BE2C (cell line): ENCODE measurements around the gene CPLX4.
"Not testable (repeated sequence)": the region's sequence is repeated elsewhere in the genome, so short reads cannot be mapped to it uniquely, and the experiment has no call there.

Experiments used
- DNase-seq: peaks from one replicate; pipeline ENCODE4 v3.0.0-alpha.2; 2020
- H3K27me3 ChIP-seq: fragments of 250-450 bp; sonication (Bioruptor Pico); 2 replicates; pipeline ENCODE4 v1.5.1; 2020; ENCODE audit warnings: mild to moderate bottlenecking
- H3K36me3 ChIP-seq: fragments of 250-450 bp; sonication (Bioruptor Pico); 2 replicates; pipeline ENCODE4 v1.5.1; 2020; ENCODE audit warnings: mild to moderate bottlenecking
- H3K4me1 ChIP-seq: fragments of 250-450 bp; sonication (Bioruptor Pico); 2 replicates; pipeline ENCODE4 v1.5.1; 2020
- H3K4me3 ChIP-seq: 2 replicates; pipeline ENCODE4 v1.5.1; 2011; ENCODE audit warnings: low read depth, low read length
- H3K9me3 ChIP-seq: fragments of 250-450 bp; sonication (Bioruptor Pico); 2 replicates; pipeline ENCODE4 v1.5.1; 2020
- TF ChIP-seq, protein P1 (sequence below): IDR thresholded peaks from 2 replicates; pipeline ENCODE4 v1.5.1; 2012; ENCODE audit warnings: mild to moderate bottlenecking, low read depth, low read length

Gene CPLX4

DNA sequence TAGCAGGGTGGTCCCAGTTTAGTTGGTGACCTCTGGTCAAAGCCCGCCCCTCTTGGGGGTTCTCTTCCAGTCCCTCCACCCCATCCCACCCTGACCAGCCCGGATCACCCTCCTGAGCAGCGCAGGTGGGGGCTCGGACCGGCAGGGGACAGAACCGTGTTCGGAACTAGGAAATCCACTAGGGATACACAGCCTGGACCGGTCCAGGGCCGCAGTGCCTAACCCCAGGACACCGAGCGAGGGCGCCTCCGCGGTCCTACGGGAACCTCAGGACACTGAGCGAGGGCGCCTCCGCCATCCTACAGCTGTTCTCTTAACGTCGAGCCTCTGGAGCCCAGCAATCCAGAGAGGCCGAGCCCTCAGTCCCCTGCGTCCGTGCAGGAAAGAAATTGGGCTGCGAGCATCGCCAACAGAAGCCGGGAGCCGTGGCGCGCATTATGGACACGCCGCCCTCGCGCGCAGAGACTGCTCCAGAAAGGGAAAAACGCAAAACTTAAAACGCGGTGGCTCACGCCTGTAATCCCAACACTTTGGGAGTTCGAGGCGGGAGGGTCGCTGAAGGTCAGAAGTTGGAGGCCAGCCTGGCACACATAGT, 53.7 kb downstream of the CPLX4 start:
- Histone ChIP-seq H3K9me3 (no peaks in the 10 kb centered on the region), H3K4me1 (no peaks in the 10 kb centered on the region), H3K4me3 (no peak overlapping the region), H3K36me3 (no peaks in the 10 kb centered on the region), H3K27me3 (peaks cover 68% of the 10 kb centered on the region)
- TF ChIP-seq, protein P1, sequence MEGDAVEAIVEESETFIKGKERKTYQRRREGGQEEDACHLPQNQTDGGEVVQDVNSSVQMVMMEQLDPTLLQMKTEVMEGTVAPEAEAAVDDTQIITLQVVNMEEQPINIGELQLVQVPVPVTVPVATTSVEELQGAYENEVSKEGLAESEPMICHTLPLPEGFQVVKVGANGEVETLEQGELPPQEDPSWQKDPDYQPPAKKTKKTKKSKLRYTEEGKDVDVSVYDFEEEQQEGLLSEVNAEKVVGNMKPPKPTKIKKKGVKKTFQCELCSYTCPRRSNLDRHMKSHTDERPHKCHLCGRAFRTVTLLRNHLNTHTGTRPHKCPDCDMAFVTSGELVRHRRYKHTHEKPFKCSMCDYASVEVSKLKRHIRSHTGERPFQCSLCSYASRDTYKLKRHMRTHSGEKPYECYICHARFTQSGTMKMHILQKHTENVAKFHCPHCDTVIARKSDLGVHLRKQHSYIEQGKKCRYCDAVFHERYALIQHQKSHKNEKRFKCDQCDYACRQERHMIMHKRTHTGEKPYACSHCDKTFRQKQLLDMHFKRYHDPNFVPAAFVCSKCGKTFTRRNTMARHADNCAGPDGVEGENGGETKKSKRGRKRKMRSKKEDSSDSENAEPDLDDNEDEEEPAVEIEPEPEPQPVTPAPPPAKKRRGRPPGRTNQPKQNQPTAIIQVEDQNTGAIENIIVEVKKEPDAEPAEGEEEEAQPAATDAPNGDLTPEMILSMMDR: no peak
- DNase-seq: no peak

DNA sequence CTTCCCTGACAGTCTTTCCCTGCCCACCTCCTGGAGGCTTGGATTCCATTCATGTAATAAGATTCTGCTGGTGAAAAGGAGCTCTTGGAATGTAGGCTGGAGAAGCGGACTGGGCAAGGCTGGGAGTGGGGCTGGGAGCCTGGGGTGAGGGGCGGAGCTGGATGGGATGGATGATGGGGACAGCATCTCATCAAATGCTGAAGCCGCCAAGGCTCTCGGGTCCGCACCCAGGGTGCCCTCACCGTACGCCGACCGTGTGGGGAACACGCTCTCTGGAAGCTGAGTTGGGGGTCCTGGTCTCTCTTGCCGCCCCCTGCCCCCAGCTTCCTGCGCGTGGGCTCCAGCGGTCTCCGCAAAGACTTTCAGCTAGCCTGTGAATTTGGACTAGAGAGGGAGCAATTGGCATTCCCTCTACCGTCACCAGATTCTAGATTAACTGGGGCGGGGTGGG, 54.3 kb downstream of the CPLX4 start:
- no peak overlapping the region for H3K4me3 ChIP-seq
- H3K36me3 ChIP-seq: no peaks in the 10 kb centered on the region
- TF ChIP-seq, protein P1: no peak
- no peaks in the 10 kb centered on the region for H3K9me3 ChIP-seq
- no peaks in the 10 kb centered on the region for H3K4me1 ChIP-seq
- H3K27me3 ChIP-seq: peaks cover 62% of the 10 kb centered on the region
- DNase-seq: no peak

DNA sequence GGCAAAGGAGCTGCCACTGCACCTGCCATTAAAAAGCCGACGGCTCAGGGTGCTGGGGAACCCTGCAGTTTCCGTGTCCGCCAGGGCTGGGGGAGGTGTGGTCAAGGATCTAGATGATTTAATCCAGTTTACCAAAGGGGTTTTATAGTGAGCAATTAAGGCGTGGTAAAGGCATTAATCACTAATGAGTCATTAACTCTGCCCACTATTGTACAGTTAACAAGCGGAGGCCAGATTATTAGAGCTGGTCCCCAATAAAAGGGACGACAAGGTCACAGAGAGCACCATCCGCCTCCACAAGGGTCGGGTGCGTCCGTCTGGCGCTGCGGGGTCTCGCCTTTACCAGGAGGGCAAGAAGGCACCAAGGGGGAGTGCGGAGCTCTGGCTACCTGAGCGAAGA, 54.8 kb downstream of the CPLX4 start:
- Histone ChIP-seq H3K27me3 (peaks cover 57% of the 10 kb centered on the region), H3K9me3 (no peaks in the 10 kb centered on the region), H3K4me1 (no peaks in the 10 kb centered on the region), H3K36me3 (no peaks in the 10 kb centered on the region), H3K4me3 (no peak overlapping the region)
- TF ChIP-seq, protein P1: no peak
- no peak for DNase-seq

DNA sequence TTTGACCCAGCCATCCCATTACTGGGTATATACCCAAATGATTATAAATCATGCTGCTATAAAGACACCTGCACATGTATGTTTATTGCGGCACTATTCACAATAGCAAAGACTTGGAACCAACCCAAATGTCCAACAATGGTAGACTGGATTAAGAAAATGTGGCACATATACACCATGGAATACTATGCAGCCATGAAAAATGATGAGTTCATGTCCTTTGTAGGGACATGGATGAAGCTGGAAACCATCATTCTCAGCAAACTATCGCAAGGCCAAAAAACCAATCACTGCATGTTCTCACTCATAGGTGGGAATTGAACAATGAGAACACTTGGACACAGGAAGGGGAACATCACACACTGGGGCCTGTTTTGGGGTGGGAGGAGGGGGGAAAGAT, 56.2 kb downstream of the CPLX4 start:
- H3K36me3 ChIP-seq, H3K4me1 ChIP-seq, H3K9me3 ChIP-seq, H3K4me3 ChIP-seq, DNase-seq: not testable (repeated sequence)
- H3K27me3 ChIP-seq: peaks cover 43% of the 10 kb centered on the region

DNA sequence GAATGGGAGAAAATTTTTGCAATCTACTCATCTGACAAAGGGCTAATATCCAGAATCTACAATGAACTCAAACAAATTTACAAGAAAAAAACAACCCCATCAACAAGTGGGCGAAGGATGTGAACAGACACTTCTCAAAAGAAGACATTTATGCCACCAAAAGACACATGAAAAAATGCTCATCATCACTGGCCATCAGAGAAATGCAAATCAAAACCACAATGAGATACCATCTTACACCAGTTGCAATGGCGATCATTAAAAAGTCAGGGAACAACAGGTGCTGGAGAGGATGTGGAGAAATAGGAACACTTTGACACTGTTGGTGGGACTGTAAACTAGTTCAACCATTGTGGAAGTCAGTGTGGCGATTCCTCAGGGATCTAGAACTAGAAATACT, 56.6 kb downstream of the CPLX4 start:
- H3K4me3 ChIP-seq, DNase-seq, H3K36me3 ChIP-seq, H3K9me3 ChIP-seq, H3K4me1 ChIP-seq: not testable (repeated sequence)
- peaks cover 39% of the 10 kb centered on the region for H3K27me3 ChIP-seq

DNA sequence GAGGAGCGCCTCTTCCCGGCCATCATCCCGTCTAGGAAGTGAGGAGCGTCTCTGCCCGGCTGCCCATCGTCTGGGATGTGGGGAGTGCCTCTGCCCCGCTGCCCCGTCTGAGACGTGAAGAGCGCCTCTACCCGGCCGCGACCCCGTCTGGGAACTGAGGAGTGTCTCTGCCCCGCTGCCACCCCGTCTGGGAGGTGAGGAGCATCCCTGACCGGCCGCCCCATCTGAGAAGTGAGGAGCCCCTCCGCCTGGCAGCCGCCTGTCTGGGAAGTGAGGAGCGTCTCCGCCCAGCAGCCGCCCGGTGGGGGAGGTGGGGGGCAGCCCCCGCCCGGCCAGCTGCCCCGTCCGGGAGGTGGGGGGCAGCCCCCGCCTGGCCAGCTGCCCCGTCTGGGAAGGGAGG, 63.0 kb downstream of the CPLX4 start:
- not testable (repeated sequence) for H3K36me3 ChIP-seq, H3K4me3 ChIP-seq, H3K9me3 ChIP-seq, H3K27me3 ChIP-seq, DNase-seq, H3K4me1 ChIP-seq

DNA sequence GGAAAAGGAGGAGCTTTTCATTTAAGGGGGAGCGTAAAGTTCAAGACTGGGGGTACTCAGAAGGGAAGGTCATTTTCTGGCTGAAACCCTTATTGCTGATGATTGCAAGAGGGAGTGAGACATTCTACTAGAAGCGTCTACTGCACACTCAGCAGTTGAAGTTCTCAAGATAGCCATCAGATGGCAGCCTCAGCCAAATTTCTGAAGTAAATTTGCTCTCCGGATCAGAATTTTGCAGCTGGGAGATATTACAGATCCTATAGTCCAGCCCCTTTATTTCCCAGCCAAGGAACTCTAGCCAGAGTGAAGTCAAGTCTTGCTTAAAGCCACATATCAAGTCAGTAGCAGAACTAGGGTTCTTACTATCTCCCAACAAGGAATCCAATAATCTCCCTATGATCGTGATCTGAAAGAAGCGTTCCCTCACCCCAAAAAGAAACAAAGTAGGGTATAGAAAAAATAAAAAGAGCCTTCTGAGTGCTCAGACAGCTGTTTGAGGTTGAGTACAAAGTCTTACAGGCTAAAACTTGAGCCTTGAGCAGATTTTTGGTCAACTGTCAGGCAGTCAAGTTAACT, 69.2 kb downstream of the CPLX4 start:
- TF ChIP-seq, protein P1: peak; percentile 66
- peaks cover 12% of the 10 kb centered on the region; the same call in 1 of the 2 replicates for H3K27me3 ChIP-seq
- no peak overlapping the region for H3K4me3 ChIP-seq
- H3K9me3 ChIP-seq: no peaks in the 10 kb centered on the region
- peak; percentile 42 for DNase-seq
- H3K4me1 ChIP-seq: no peaks in the 10 kb centered on the region
- no peaks in the 10 kb centered on the region for H3K36me3 ChIP-seq
